GM18507 (cell line): Measurements from ENCODE around the gene SYT3.
"Not testable (repeated sequence)": the region's sequence is repeated elsewhere in the genome, so short reads cannot be mapped to it uniquely, and the experiment has no call there.

Experiments used
- DNase-seq: peaks from one replicate; pipeline ENCODE4 v3.0.0; 2011; ENCODE audit warnings: low read depth; ENCODE audit not compliant: insufficient read length; ENCODE audit errors: extremely low spot score
- FAIRE-seq: peaks from 2 replicates; lab custom pipeline; 2011; peaks lifted over from hg19 to GRCh38; lab: Jason Lieb, UNC

Gene SYT3

DNA sequence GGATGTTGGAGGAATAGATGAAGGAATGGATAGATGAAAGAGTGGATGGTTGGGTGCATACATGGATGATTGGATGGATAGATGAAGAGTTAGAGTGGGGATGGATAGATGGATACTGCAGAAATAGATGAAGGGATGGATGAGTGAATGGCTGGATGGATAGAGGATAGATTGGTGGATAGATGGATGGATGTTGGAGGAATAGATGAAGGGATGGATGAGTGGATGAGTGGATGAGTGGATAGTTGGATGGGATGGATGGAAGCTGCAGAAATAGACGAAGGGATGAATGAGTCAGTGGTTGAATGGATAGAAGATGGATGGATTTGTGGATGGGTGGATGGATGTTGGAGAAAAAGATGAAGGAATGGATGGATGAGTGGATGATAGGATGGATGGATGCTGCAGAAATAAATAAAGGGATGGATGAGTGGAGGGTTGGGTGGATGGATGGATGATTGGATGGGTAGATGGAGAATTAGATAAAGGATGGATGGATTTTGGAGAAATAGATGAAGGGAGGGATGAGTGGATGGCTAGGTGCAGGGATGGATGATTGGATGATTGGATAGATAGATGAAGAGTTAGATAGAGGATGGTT is 4.7 kb upstream of the SYT3 start:
- no peak for DNase-seq

DNA sequence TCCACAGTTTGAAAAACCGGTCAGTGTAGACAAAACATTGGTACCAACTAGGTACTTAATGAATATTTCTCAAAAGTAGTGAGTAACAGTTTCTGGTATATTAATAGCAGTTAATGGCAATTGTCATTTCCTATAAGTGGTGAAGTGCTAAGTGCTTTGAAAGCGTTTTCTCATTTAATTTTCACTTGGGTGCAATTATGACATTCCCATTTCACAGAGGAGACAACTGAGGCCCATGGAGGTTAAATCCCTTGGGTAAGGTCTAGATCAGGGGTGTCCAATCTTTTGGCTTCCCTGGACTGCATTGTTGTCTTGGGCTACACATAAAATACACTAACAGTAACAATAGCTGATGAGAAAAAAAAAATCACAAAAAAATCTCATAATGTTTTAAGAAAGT is 687 bp upstream of the SYT3 start:
- DNase-seq, result no peak
- FAIRE-seq, result no peak

More for the DNA sequence above, 4.7 kb upstream of the SYT3 start:
- FAIRE-seq, result no peak

DNA sequence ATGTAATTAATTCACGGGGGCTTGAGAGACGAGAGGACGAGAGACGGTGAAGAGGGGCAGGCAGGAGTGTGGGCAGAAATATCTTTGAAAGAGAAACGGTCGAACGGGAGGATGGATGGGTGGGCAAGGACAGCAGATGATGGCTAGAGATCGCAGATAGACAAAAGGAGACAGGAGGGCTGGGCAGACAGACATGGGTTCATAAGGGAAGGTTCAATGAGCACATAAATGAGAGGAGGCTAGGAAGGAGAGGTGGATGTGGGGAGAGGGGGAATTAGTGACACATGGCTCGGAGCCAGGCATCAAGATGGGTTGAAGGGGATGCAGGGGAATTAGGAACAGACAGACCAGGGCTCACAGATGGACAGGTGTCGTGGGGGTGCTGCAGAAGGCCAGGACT is 1.1 kb downstream of the SYT3 start:
- FAIRE-seq (no peak), DNase-seq (no peak)

DNA sequence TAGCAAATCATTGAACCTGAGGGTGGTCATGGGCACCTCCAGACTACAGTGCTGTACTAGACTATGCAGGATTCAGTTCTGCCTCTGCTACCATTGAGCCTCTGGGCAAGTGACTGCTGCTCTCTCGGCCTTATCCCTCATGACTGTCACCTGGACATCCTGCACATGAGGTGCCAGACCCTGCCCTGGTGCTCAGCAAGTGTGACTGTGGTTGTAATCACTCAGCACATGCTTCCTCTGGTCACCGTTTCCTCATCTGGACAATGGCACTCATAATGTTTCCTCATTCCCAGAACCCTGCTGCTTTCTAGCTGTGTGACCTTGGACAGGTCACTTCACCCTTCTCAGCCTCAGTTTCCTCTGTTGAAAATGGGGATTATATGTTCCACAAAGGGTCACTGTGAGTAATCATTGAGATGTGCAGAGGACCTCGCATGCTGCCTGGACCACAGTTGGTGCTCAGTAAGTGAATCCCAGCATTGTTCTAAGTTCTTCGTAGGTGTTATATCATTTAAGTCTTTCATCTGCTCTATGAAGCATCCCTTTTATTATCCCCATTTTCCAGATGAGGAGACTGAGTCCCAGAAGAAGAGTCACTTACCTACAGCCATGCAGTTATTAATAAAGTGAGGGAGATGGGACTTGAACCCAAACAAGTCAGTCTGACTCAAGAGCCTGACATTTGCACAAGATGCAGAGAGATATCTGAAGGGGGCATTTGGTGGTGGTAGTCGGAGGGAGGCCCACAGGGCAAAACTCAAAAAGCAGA is 3.2 kb downstream of the SYT3 start:
- DNase-seq (no peak), FAIRE-seq (no peak)

DNA sequence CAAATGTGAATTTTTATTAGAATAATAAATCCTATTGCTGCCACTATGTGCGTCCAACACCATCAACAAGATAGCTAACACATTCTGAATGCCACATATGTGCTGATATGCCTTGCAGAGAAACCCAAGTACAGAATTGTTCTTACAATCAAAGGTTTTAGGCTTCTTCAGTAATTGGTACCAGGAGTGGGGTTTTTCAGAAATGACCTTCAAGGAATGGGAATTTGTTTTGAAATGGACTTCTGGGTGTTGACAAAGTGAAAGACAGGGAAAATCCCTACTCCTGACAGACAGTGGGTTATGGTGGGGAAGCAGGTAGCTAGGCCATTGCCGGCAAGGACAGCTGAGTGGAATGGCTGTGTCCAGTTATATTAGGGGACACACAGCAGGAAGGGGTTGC is 5.7 kb downstream of the SYT3 start:
- DNase-seq (no peak), FAIRE-seq (no peak)

DNA sequence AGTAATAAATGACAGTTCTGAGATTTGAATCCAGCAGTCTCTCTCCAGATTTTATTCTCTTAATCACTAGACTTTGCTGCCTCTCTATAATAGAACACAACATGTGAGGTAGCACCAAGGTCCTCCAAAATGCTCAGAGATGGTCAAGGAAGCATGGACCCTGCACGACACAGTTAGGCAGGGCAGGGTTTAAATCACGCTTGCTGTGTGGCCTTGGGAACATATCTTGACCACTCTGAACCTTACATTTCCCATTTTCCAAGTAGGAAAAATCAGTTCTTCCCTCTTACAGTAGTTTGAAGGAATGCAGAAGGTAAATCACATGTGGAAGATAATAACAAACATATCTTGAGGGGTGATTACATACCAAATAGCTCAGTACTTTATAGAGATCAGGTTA is 6.3 kb downstream of the SYT3 start:
- FAIRE-seq, result no peak
- no peak for DNase-seq

DNA sequence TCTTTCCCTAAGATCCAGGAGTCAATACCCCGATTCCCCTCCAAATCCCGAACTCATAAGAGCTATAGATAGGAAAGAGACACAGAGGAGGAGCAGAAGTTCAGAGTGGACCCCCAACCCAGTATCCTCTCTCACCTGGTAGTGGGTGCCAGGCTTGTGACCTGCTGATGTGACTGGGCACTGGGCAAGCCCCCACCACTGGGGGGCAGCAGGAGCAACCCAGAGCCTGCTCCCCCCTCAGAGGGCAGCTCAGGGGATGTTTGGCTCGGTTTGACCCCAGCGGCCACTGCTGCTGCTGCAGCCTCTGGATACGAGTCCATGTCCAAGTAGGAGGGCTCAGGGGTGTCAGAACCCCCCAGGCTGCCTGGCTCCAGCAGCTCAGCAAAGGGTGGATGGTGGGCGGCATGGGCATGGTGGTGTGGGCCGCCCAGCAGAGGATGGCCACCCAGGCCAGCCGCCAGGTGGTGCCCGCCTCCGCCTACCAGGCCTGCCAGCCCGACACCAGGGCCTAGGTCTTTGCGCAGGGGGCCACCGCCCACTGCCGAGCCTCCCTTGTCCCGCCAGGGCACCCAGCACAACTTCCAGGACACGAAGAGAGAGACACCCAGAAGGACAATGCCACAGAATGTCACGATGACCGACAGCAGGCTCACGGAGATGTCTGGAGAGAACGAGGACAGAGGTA is 7.4 kb downstream of the SYT3 start:
- DNase-seq (no peak), FAIRE-seq (no peak)

DNA sequence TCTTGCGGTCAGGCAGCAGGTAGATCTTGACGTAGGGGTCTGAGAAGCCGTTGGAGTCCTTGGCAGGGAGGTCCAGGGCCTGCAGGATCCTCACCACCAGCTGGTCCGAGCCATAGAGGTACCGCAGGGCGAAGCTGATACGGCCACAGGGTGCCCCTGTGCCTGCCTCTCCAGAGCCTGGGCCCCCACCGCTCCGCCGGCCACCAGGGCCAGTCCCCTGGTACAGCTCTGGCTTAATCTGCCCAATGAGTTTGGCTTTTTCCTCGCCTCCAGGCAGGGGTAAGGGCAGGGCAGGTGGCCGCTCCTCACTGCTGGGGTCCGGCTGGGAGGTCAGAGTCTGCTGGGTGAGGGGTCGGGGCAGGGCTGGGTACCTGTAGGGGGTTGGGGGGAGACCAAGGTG is 9.9 kb downstream of the SYT3 start:
- FAIRE-seq, result no peak
- DNase-seq, result no peak

DNA sequence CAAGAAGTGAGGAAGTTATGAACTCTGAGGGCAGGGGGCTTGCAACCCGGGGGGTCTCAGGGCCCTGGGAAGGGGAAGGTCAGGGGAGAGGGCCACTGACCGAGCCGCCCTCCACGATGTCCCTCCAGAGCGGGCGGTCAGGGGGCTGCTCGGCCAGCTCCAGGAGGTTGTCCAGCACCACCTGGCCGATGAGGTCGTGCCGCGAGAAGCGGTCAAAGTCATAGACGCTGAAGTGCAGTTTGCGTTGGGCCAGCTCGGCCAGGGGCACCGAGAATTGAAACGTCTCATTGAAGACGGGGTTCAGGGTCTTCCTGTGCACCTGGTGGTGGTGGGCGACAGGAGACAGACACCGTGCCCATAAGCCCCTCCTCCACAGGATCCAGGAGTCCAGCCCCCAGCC is 10.5 kb downstream of the SYT3 start:
- DNase-seq (no peak), FAIRE-seq (no peak)

DNA sequence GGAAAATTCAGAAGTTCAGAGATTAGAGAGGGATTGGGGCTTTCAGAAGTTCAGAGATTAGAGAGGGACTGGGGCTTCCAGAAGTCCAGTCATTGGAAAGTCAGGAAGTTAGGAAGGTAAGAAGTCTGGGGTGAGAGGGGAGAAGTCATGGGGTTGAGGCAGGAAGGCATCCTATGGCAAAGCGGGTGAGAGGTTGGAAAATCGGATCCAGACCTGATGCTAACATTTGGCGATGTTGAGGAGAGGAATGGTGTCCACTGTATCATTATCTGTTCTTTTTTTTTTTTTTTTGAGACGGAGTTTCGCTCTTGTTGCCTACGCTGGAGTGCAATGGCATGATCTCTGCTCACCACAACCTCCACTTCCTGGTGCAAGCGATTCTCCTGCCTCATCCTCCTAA is 11.1 kb downstream of the SYT3 start:
- DNase-seq (no peak), FAIRE-seq (no peak)

DNA sequence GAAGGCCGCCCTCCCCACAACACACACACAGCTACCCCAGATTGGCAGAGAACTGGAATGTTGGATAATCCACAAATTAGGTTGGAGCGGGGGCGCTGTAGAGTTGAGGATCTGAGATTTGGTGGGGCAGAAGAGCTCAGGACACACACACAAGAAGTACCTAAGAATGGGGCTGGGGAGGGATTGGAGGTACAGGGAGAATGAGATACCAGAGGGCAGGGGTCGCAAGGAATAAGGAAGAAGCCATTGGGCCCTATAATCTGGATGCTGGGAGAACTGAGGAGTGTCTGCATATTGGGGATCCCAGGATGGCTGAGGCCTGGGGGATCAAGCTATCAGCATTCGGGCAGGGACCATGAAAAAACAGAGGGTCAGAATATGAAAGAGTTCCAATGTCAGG is 11.5 kb downstream of the SYT3 start:
- no peak for FAIRE-seq

DNA sequence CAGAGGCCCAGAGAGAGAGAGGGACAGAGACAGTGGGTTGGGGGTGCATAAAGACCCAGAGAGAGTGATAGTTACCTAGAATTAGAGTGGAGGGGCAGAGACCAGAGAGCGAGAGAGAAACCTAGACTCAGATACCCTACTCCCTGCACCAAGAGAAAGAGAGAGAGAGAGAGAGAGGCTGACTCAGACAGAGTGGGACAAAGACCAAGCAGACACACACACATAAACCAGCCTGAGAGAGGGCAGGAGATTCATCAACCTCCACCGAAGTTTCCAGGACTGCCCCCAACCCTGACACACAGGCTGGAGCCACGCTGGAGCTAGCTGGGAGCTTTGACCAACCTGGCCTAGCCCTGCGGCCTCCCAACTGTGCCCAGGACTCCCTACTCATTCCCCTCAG is 12.9 kb downstream of the SYT3 start:
- FAIRE-seq (no peak), DNase-seq (no peak)

More for the DNA sequence above, 11.5 kb downstream of the SYT3 start:
- DNase-seq, result no peak

DNA sequence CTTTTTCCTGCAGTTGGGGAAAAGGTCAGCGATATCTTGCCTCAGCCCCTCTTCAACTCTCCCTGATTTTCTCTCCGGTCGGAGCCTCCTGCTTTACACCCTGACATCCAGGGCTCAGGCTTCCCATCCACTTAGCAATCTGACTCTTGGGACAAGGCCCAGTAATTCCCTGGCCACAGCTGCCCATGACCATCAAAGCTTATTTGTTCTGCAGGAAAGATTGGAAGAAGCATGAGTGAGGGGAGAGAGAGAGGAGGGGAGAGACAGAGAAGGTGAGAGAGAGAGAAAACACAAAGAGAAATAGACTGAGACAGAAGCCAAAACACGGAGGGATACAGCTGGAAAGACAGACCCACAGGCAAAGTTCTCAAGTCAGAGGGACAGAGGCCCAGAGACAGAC is 13.7 kb downstream of the SYT3 start:
- no peak for DNase-seq

DNA sequence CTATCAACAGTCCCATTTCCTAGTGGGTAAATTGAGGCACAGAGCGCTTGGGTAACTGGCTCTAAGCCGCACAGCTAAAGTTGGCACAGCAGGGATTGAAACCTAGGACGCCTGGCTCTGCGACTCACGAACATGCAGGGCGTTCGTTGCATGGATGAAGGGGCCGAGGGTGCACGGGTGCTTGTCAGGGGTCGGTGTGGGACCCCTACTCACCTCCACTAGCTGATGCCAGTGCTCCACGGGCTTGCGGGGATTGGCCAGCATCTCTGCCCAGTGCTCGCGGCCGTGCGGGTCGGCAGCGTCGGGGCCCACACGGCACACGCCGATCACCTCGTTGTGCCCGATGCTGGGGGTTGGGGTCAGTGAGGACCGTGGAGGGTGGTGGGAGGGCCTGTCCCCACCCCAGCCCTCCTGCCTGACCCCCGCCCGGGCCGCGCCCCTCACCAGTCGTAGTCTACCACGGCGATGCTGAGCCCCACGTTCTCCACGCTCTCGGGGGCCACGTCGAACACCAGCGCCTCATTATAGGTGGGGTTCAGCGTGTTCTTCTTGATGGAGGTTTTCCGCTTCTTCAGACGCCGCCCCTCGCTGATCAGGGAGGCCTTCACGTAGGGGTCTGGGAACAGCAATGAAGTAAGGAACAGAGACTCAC is 14.6 kb downstream of the SYT3 start:
- no peak for DNase-seq
- no peak for FAIRE-seq

More for the DNA sequence above, 13.7 kb downstream of the SYT3 start:
- no peak for FAIRE-seq

DNA sequence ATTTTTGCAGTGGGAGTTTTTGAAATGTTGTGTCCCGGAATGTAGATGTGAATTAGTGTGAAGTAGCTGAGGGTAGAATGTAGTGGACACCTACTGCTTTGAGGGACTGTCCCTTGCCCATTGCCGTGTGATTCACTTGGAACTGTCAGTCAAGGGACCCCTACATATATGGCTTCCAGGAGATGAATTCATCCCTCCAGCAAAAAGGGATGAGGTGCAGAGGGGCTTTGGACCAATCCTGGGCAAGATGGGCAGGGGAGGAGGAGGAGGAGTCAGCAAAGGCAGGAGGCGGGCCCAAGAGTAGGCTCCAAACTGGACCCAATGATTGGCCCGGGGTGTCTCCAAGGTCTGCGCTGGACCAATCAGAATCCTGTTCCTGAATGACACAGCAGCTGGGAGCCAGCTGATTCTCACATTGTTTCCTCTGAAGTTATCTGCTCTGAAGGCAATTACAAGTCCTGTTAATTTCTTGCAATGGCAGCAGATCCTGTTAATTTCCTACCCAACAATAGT is 19.2 kb downstream of the SYT3 start:
- not testable (repeated sequence) for DNase-seq, FAIRE-seq

DNA sequence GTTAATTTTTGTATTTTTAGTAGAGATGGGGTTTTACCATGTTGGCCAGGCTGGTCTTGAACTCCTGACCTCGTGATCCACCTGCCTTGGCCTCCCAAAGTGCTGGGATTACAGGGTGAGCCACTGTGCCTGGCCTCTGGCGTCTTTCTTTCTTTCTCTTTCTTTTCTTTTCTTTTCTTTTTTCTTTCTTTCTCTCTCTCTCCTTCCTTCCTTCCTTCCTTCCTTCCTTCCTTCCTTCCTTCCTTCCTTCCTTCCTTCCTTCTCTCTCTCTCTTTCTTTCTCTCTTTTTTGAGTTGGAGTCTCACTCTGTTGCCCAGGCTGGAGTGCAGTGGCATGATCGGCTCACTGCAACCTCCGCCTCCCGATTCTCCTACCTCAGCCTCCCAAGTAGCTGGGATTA is 20.5 kb downstream of the SYT3 start:
- DNase-seq, FAIRE-seq: not testable (repeated sequence)

DNA sequence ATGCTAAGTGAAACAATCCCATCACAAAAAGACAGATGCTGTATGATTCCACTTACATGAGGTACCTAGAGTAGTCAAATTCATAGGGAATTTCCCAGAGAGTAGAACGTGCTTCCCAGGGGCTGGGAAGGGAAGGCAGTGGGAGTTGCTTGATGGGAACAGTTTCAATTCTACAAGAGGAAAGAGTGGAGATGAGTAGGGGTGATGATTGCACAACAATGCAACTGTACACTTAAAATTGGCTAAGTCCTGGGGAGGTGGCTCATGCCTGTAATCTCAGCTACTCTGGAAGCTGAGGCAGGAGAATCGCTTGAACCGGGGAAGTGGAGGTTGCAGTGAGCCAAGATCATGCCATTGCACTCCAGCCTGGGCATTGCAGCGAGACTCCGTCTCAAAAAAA is 21.3 kb downstream of the SYT3 start:
- DNase-seq, FAIRE-seq: not testable (repeated sequence)

DNA sequence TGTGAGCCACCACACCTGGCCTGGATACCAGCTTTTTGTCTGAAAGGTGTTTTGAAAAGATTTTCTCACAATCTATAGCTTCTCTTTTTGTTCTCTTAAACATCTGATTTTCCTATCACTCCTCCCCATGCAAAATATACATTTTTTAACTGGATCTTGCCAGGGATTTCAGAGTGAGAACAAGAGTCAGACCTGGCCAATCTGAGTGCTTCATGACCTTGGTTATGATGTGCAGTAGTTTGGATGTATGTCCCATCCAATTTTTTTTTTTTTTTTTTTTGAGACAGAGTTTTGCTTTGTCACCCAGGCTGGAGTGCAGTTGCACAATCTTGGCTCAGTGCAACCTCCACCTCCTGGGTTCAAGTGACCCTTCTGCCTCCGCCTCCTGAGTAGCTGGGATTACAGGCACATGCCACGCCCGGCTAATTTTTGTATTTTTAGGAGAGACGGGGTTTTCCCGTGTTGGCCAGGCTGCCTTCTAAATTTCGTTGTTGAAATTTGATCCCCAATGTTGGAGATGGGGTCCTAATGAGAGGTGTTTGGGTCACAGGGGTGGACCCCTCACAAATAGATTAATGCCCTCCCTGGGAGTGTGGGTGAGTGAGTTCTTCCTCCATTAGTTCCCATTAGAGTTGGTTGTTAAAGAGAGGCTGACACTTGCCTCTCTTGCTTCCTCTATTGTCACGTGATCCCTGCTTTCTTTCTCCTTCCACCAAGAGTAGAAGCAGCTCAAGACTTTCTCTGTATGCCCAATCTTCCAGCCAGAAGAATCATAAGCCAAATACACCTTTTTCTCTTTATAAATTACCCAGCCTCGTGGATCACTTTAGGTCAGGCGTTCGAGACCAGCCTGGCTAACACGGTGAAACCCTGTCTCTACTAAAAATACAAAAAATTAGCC is 26.9 kb downstream of the SYT3 start:
- DNase-seq, result not testable (repeated sequence)

More for the DNA sequence above, 26.9 kb downstream of the SYT3 start:
- not testable (repeated sequence) for FAIRE-seq
